Left colon (tissue), 2 donors: ENCODE data around the gene MCOLN2. TPM values are rescaled to one million over a fixed set of nuclear protein-coding genes. Genes with fewer than 3 reads are reported as not detected.
"Not testable (repeated sequence)": the region's sequence is repeated elsewhere in the genome, so short reads cannot be mapped to it uniquely, and the experiment has no call there.

Experiments used
- ATAC-seq: fragments of 200-7000 bp; cut with Tn5 transposase; one replicate; pipeline ENCODE4 v1.9.1; 2020; ENCODE audit warnings: mild to moderate bottlenecking, moderate library complexity
- DNase-seq, 2 donors: peaks; one replicate each; pipeline ENCODE4 v3.0.0-alpha.2; 2020
- intact Hi-C, 2 donors: fragments of 100-400 bp; cut with DNase I in 1 of 2; cut with micrococcal nuclease in 1 of 2; formaldehyde crosslinking; loops; one replicate each; pipeline versions ENCODE4 v1.11.2 to v1.14.0; 2022; cut with DNase I, micrococcal nuclease
- total RNA-seq, 2 donors: library from RNA; stranded (reverse); fragmentation: NEBNext Ultra II Directional; extraction: Animal tissue kit (Norgen Biotek cat#: 25700); gene quantifications; one replicate each; pipeline ENCODE4 v1.2.1, GENCODE V29; 2021
- donor health status: DM: no; HTN: no; CAD: no.
- donor health status: DM: yes; HTN: yes; CAD: no.

MCOLN2 gene
- total RNA-seq, 2 donors from 2014 or later: 25.2 to 87.3 TPM

- DNase-seq: no peak
- peak; percentile 87 for ATAC-seq
- intact Hi-C loops: no loop called here
Observed at GRCh38 chr1:84919461-84919970, 77.4 kb downstream of the MCOLN2 start.

- intact Hi-C loops: no loop called here
- ATAC-seq: no peak
- no peak for DNase-seq
Observed at GRCh38 chr1:84918726-84919336, 78.1 kb downstream of the MCOLN2 start.

- intact Hi-C loops: no loop called here
- DNase-seq (no peak), ATAC-seq (no peak)
Observed at GRCh38 chr1:84916897-84917296, 80.0 kb downstream of the MCOLN2 start.

GRCh38 chr1:84913555-84913892 is 83.4 kb downstream of the MCOLN2 start:
- DNase-seq: peak in 1 of 2 donors; percentile 10
- ATAC-seq: peak; percentile 100
- intact Hi-C loops: no loop called here

GRCh38 chr1:84912726-84913554 is 84.0 kb downstream of the MCOLN2 start:
- intact Hi-C loops: no loop called here
- DNase-seq (no peak), ATAC-seq (peak; percentile 30)

GRCh38 chr1:84908746-84909464 is 88.0 kb downstream of the MCOLN2 start:
- ATAC-seq, intact Hi-C loops, DNase-seq: not testable (repeated sequence)

- ATAC-seq: no peak
- intact Hi-C loops: no loop called here
- no peak for DNase-seq
Observed at GRCh38 chr1:84907095-84907827, 89.7 kb downstream of the MCOLN2 start.

GRCh38 chr1:84902727-84903126 is 94.2 kb downstream of the MCOLN2 start:
- ATAC-seq, intact Hi-C loops, DNase-seq: not testable (repeated sequence)

- ATAC-seq: no peak
- no peak for DNase-seq
- intact Hi-C loops: no loop called here
Observed at GRCh38 chr1:84899969-84900368, 96.9 kb downstream of the MCOLN2 start.

GRCh38 chr1:84896279-84896678 is 100.6 kb downstream of the MCOLN2 start:
- ATAC-seq (no peak), DNase-seq (no peak)
- intact Hi-C loops: no loop called here

GRCh38 chr1:84892705-84893618 is 104.0 kb downstream of the MCOLN2 start, which contains the start of gene LPAR3:
TSS of gene LPAR3 (minus strand) at chr1:84893206. CDS start at chr1:84866120, 27,086 bp downstream.
- intact Hi-C loops: no loop called here
- ATAC-seq (peak; percentile 92), DNase-seq (peak; percentile 40 to 70)

- intact Hi-C loops: no loop called here
- no peak for ATAC-seq
- no peak for DNase-seq
Observed at GRCh38 chr1:84890566-84890965, 106.3 kb downstream of the MCOLN2 start.

GRCh38 chr1:84889437-84889836 is 107.5 kb downstream of the MCOLN2 start:
- no peak for DNase-seq
- no peak for ATAC-seq
- intact Hi-C loops: no loop called here

- intact Hi-C loops: no loop called here
- DNase-seq: no peak
Observed at GRCh38 chr1:84888753-84889152, 108.2 kb downstream of the MCOLN2 start.

GRCh38 chr1:84887261-84887934 is 109.5 kb downstream of the MCOLN2 start:
- DNase-seq (no peak), ATAC-seq (no peak)
- intact Hi-C loops: no loop called here

More at GRCh38 chr1:84888753-84889152, 108.2 kb downstream of the MCOLN2 start:
- ATAC-seq: peak; percentile 24

GRCh38 chr1:84885469-84885868 is 111.4 kb downstream of the MCOLN2 start:
- DNase-seq: no peak
- intact Hi-C loops: no loop called here
- no peak for ATAC-seq

GRCh38 chr1:84884671-84885389 is 112.1 kb downstream of the MCOLN2 start:
- ATAC-seq (no peak), DNase-seq (no peak)
- intact Hi-C loops: no loop called here
